BJ (cell line): ENCODE results near the gene KDM4C. TPM values are rescaled to one million over a fixed set of nuclear protein-coding genes. Genes with fewer than 3 reads are reported as not detected.
A peak's percentile ranks its signal among the peaks of the same experiment; 100 is the strongest.
"Not testable (repeated sequence)": the region's sequence is repeated elsewhere in the genome, so short reads cannot be mapped to it uniquely, and the experiment has no call there.

ENCODE experiments used
- CTCF ChIA-PET: fragments of 350-600 bp; formaldehyde crosslinking; extraction: SDS; loops from one replicate; lab custom pipeline; 2021; ENCODE audit warnings: antibody characterized with exemption, inconsistent platforms; lab: Yijun Ruan, JAX
- POLR2A ChIA-PET: fragments of 300-600 bp; sonication (Branson Sonifier 250); formaldehyde crosslinking; extraction: SDS; loops from one replicate; lab custom pipeline; 2021; ENCODE audit warnings: antibody characterized with exemption; lab: Charles Lee
- DNase-seq: peaks from one replicate; pipeline ENCODE4 v3.0.0-alpha.2; 2011; ENCODE audit warnings: low read depth
- H3K27me3 ChIP-seq: 2 replicates; pipeline ENCODE4 v1.6.0; 2011; ENCODE audit warnings: low read length; ENCODE audit not compliant: control insufficient read depth, insufficient read depth
- H3K36me3 ChIP-seq: 2 replicates; pipeline ENCODE4 v1.5.1; 2011; ENCODE audit warnings: low read length; ENCODE audit not compliant: control insufficient read depth, insufficient read depth
- H3K4me3 ChIP-seq: 2 replicates; pipeline ENCODE4 v1.5.1; 2011; ENCODE audit warnings: low read depth, mild to moderate bottlenecking, control low read depth, low read length
- polyA plus RNA-seq: library from polyadenylated mRNA; depleted of rRNA; stranded (reverse); fragments of >200 nt; gene quantifications from 2 replicates; pipeline ENCODE4 v1.2.3, GENCODE V29; 2011
- TF ChIP-seq, protein P1 (sequence below): IDR thresholded peaks from 2 replicates; pipeline ENCODE4 v1.5.1; 2011; ENCODE audit warnings: low read depth, mild to moderate bottlenecking, control low read depth, inconsistent platforms, low read length, moderate library complexity; ENCODE audit not compliant: insufficient read depth

The KDM4C gene
- polyA plus RNA-seq, 1 experiment, result 11.3 TPM

DNA sequence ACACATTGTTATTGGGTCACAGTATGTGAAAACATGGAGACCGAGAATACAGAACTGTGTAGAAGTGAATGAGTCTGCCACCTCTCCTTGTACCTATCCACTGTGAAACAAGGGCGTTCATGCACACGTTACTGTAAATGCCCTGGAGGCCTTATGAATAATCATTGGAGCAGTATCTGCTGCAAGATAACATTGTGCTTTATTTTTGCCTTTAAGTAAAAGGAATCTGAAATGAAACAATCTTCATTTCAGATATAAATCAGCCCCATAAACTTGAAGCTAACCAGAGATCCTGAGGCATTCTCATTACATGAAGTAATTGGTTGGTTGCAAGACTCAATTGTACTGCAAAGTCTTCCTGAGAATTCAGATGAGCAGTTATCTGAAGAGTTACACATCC is 419.6 kb downstream of the KDM4C start:
- ChIA-PET POLR2A (no interaction called here), CTCF (no interaction called here)
- no peak for DNase-seq
- Histone ChIP-seq H3K4me3 (no peak overlapping the region), H3K27me3 (no peaks in the 10 kb centered on the region), H3K36me3 (no peaks in the 10 kb centered on the region)
- TF ChIP-seq, protein P1, sequence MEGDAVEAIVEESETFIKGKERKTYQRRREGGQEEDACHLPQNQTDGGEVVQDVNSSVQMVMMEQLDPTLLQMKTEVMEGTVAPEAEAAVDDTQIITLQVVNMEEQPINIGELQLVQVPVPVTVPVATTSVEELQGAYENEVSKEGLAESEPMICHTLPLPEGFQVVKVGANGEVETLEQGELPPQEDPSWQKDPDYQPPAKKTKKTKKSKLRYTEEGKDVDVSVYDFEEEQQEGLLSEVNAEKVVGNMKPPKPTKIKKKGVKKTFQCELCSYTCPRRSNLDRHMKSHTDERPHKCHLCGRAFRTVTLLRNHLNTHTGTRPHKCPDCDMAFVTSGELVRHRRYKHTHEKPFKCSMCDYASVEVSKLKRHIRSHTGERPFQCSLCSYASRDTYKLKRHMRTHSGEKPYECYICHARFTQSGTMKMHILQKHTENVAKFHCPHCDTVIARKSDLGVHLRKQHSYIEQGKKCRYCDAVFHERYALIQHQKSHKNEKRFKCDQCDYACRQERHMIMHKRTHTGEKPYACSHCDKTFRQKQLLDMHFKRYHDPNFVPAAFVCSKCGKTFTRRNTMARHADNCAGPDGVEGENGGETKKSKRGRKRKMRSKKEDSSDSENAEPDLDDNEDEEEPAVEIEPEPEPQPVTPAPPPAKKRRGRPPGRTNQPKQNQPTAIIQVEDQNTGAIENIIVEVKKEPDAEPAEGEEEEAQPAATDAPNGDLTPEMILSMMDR, result no peak

DNA sequence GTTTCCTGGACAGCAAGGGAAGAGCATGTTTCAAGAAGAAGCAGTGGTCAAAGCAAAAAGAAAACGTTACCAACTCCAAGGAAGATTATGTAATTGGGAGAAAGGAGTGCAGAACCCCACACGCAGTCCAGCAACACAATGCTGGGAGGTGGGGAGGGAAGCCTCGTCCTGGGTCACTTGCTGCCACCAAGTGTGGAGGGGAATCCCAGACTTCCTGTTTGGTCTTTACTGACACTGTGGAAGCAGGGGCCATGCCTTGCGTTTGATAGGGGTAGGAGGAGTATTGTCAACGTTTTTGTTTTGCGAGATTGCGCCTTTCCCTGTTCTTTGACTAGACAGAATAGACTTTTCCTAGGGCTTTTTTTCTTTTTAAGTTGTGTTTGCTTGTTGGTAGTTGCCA is 421.0 kb downstream of the KDM4C start:
- DNase-seq, result no peak
- H3K36me3 ChIP-seq, result no peaks in the 10 kb centered on the region; the same call in 1 of the 2 replicates
- no peak overlapping the region for H3K4me3 ChIP-seq
- H3K27me3 ChIP-seq, result no peaks in the 10 kb centered on the region
- ChIA-PET POLR2A (no interaction called here), CTCF (no interaction called here)
- TF ChIP-seq, protein P1, result no peak

DNA sequence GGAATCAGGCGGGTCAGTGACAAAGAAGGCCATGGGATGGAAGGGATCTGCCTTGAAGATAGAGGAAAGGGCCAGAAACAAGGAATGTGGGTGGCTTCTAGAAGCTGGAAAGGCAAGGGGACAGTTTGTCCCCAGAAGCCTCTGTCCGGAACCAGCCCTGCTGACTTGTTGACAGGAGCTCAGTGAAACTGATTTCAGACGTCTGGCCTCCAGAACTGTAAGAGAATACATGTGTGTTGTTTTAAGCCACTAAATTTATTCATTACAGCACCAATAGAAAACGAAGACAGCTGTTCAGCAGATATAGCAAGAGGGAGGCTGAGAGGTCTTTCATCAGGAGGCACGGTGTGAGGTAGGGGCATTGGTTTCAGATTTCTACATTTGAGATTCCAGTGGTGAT is 422.5 kb downstream of the KDM4C start:
- DNase-seq, result no peak
- no peak overlapping the region for H3K4me3 ChIP-seq
- CTCF ChIA-PET, result no interaction called here
- POLR2A ChIA-PET, result no interaction called here
- H3K27me3 ChIP-seq, result no peaks in the 10 kb centered on the region
- TF ChIP-seq, protein P1, result no peak
- no peaks in the 10 kb centered on the region; the same call in 1 of the 2 replicates for H3K36me3 ChIP-seq

DNA sequence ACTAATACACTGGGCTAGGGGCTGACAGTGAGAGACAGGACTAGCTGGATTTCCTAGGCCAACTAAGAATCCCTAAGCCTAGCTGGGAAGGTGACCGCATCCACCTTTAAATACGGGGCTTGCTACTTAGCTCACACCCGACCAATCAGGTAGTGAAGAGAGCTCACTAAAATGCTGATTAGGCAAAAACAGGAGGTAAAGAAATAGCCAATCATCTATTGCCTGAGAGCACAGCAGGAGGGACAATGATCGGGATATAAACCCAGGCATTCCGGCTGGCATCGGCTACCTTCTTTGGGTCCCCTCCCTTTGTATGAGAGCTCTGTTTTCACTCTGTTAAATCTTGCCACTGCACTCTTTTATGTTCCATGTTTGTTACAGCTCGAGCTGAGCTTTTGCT is 425.4 kb downstream of the KDM4C start:
- H3K36me3 ChIP-seq, DNase-seq, H3K27me3 ChIP-seq, POLR2A ChIA-PET, H3K4me3 ChIP-seq: not testable (repeated sequence)
- CTCF ChIA-PET, result interaction anchor here (1.1 kb wide), 1 partner anchor 17 kb away, joined by 3 read pairs; no protein-coding TSS in a partner anchor

DNA sequence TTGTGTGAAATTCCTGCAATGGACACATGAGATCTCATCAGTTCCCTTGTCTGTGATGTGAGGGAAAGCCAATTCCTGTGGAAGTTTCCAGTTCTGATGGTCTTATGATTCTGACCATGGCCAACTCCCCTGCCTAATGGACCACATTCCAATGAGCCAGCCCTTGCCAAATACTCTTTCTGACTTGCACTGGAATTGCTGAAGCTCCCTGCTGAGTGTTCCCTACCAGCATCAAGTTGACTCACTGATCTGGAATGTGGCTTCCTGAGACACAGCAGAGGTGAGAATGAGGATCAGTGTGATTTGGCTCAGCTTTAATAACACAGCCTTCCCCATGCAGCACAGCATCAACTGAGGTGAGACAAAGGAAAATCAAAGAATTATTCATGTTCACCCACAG is 427.8 kb downstream of the KDM4C start:
- H3K4me3 ChIP-seq, result no peak overlapping the region
- DNase-seq, result peak; percentile 45
- H3K27me3 ChIP-seq, result no peaks in the 10 kb centered on the region
- CTCF ChIA-PET, result interaction anchor here (0.6 to 2.2 kb wide), 12 partner anchors 9 to 618 kb away, joined by 3 to 9 read pairs (median 3); no protein-coding TSS in a partner anchor
- TF ChIP-seq, protein P1, result no peak
- POLR2A ChIA-PET, result no interaction called here
- H3K36me3 ChIP-seq, result no peaks in the 10 kb centered on the region; the same call in 1 of the 2 replicates

DNA sequence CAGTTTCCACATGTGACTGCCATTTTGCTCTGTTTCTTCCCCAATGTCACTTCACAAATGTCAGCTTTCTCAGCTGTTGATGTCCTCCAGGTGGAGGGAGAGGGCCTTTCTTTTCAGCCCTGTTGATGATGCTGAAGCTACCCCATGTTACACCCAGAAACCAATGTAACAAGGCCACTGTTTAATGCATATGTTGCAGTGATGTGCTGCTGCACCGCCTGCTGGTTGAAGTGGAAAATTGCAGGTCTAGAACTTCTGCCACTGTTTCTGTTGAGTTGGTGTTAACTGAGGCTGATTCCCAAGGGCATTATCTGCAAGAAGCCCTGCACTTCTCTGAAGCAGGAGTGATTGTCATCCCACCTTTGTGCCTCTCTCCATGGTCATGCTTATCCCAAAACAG is 428.4 kb downstream of the KDM4C start:
- Histone ChIP-seq H3K27me3 (no peaks in the 10 kb centered on the region), H3K4me3 (no peak overlapping the region), H3K36me3 (no peaks in the 10 kb centered on the region; the same call in 1 of the 2 replicates)
- POLR2A ChIA-PET, result no interaction called here
- DNase-seq, result no peak
- TF ChIP-seq, protein P1, result peak; percentile 59
- CTCF ChIA-PET, result interaction anchor here (0.6 to 2.2 kb wide), 9 partner anchors 8 to 296 kb away, joined by 3 to 9 read pairs (median 3); no protein-coding TSS in a partner anchor
